Lower leg skin (tissue), 3 donors: ENCODE measurements around the gene MAP6.

ENCODE experiments used
- CTCF ChIP-seq, 3 donors: fragments of 450-650 bp; IDR thresholded peaks; one replicate each; pipeline ENCODE4 v1.5.1; 2016; ENCODE audit warnings: antibody characterized with exemption in 3 of 3, mild to moderate bottlenecking in 3 of 3, moderate library complexity in 2 of 3
- POLR2A ChIP-seq, 2 donors: fragments of 450-650 bp; IDR thresholded peaks; one replicate each; pipeline ENCODE4 v1.6.1; 2016 to 2017; ENCODE audit warnings: antibody characterized with exemption in 2 of 2, mild to moderate bottlenecking in 1 of 2, moderate library complexity in 1 of 2

- TF ChIP-seq POLR2A (IDR thresholded peaks at IDR 0.05), result no peak
- no peak for TF ChIP-seq CTCF (IDR thresholded peaks at IDR 0.05)
Observed at GRCh38 chr11:75644370-75644769, 24.5 kb downstream of the MAP6 start.
